CD14-positive monocyte (primary cell): ENCODE data around the gene ROCK1. TPM values are rescaled to one million over a fixed set of nuclear protein-coding genes. Genes with fewer than 3 reads are reported as not detected.

Experiments
- DNase-seq, 3 donors: peaks; one replicate each; pipeline ENCODE4 v3.0.0-alpha.2; 2011 to 2022
- H2AFZ ChIP-seq: 2 replicates; pipeline ENCODE4 v1.6.0; 2012; ENCODE audit warnings: mild to moderate bottlenecking, low read depth, low read length, inconsistent platforms; ENCODE audit not compliant: insufficient read depth, poor library complexity, severe bottlenecking
- H3K27ac ChIP-seq, 2 donors: 1 replicate in 1 of 2; 2 replicates in 1 of 2; pipeline ENCODE4 v1.5.1; 2012 to 2013; ENCODE audit warnings: low read length in 2 of 2, control low read depth in 1 of 2, inconsistent platforms in 1 of 2, low read depth in 1 of 2, mild to moderate bottlenecking in 1 of 2
- H3K27me3 ChIP-seq, 2 donors: one replicate each; pipeline versions ENCODE4 v1.6.0 to v1.6.1; 2011 to 2013; ENCODE audit warnings: low read length in 2 of 2; ENCODE audit not compliant: control insufficient read depth in 2 of 2, insufficient read depth in 2 of 2
- H3K36me3 ChIP-seq, 2 donors: replicated peaks in 1 of 2; 1 replicate in 1 of 2; 2 replicates in 1 of 2; pipeline versions ENCODE4 v1.5.1 to v1.6.1; 2012 to 2013; ENCODE audit warnings: low read length in 2 of 2, control low read depth in 1 of 2, inconsistent platforms in 1 of 2, mild to moderate bottlenecking in 1 of 2; ENCODE audit not compliant: insufficient read depth in 2 of 2, control insufficient read depth in 1 of 2
- H3K4me1 ChIP-seq, 2 donors: 1 replicate in 1 of 2; 2 replicates in 1 of 2; pipeline versions ENCODE4 v1.5.1 to v1.6.1; 2012 to 2013; ENCODE audit warnings: low read length in 2 of 2, control low read depth in 1 of 2, inconsistent platforms in 1 of 2, mild to moderate bottlenecking in 1 of 2, moderate library complexity in 1 of 2; ENCODE audit not compliant: insufficient read depth in 2 of 2, control insufficient read depth in 1 of 2
- H3K4me2 ChIP-seq: replicated peaks from 2 replicates; pipeline ENCODE3; 2012; ENCODE audit warnings: low read length, moderate library complexity, mild to moderate bottlenecking; ENCODE audit not compliant: poor library complexity, severe bottlenecking; ENCODE audit errors: extremely low read depth
- H3K4me3 ChIP-seq, 3 experiments: fragments of 200-600 bp in 1 of 3; sonication (generic) in 1 of 3; replicated peaks in 1 of 3; 1 replicate in 2 of 3; 2 replicates in 1 of 3; pipeline ENCODE4 v1.5.1; 2011 to 2013; ENCODE audit warnings: low read length in 3 of 3, mild to moderate bottlenecking in 3 of 3, control low read depth in 2 of 3, low read depth in 2 of 3, inconsistent platforms in 1 of 3, moderate library complexity in 1 of 3
- H3K79me2 ChIP-seq: 2 replicates; pipeline ENCODE4 v1.6.0; 2012; ENCODE audit warnings: mild to moderate bottlenecking, control low read depth, inconsistent platforms, low read length, moderate library complexity; ENCODE audit not compliant: insufficient read depth
- H3K9ac ChIP-seq: 2 replicates; pipeline ENCODE4 v1.6.0; 2017; ENCODE audit warnings: low read length, mild to moderate bottlenecking; ENCODE audit not compliant: insufficient read depth, poor library complexity, severe bottlenecking
- H3K9me3 ChIP-seq, 2 donors: replicated peaks in 1 of 2; 1 replicate in 1 of 2; 2 replicates in 1 of 2; pipeline versions ENCODE4 v1.5.1 to v1.6.1; 2012 to 2013; ENCODE audit warnings: low read length in 2 of 2, control low read depth in 1 of 2; ENCODE audit not compliant: control insufficient read depth in 1 of 2, insufficient read depth in 1 of 2
- H4K20me1 ChIP-seq: 2 replicates; pipeline ENCODE4 v1.6.0; 2012; ENCODE audit warnings: mild to moderate bottlenecking, low read length, control low read depth, moderate library complexity; ENCODE audit not compliant: insufficient read depth
- H3K27ac Mint-ChIP-seq, 7 donors: one replicate each; pipeline ENCODE4 v1.8.0; 2020; ENCODE audit warnings: mild to moderate bottlenecking in 7 of 7, mixed read lengths in 7 of 7, moderate library complexity in 6 of 7, inconsistent platforms in 2 of 7
- H3K27me3 Mint-ChIP-seq, 3 donors: one replicate each; pipeline ENCODE4 v1.8.0; 2021 to 2022; ENCODE audit warnings: low read depth in 3 of 3, mild to moderate bottlenecking in 3 of 3, mixed read lengths in 3 of 3, moderate library complexity in 3 of 3, inconsistent platforms in 1 of 3
- H3K36me3 Mint-ChIP-seq, 2 donors: one replicate each; pipeline ENCODE4 v1.8.0; 2020; ENCODE audit warnings: mixed read lengths in 2 of 2, inconsistent platforms in 1 of 2, mild to moderate bottlenecking in 1 of 2
- H3K4me1 Mint-ChIP-seq: one replicate; pipeline ENCODE4 v1.8.0; 2020; ENCODE audit warnings: mild to moderate bottlenecking, mixed read lengths
- H3K4me3 Mint-ChIP-seq, 2 donors: one replicate each; pipeline ENCODE4 v1.8.0; 2020; ENCODE audit warnings: mild to moderate bottlenecking in 2 of 2, mixed read lengths in 2 of 2, moderate library complexity in 1 of 2
- H3K9me3 Mint-ChIP-seq, 7 donors: one replicate each; pipeline ENCODE4 v1.8.0; 2020 to 2022; ENCODE audit warnings: mixed read lengths in 7 of 7, mild to moderate bottlenecking in 6 of 7, moderate library complexity in 6 of 7, inconsistent platforms in 2 of 7
- WGBS: methylation state at CpG from one replicate; pipeline ENCODE4 v1.1.5; 2013; ENCODE audit warnings: missing lambda C conversion rate; ENCODE audit not compliant: insufficient coverage; 5-methylcytosine and 5-hydroxymethylcytosine counted together
- intact Hi-C, 2 donors: fragments of 100-400 bp; cut with micrococcal nuclease; formaldehyde crosslinking; loops; one replicate each; pipeline versions ENCODE4 v1.15.0 to v1.15.1; 2023
- polyA plus RNA-seq, 3 donors: library from polyadenylated mRNA; depleted of rRNA in 1 of 3; unstranded in 2 of 3; stranded (reverse) in 1 of 3; fragments of 300-500 nt in 2 of 3; fragments of >200 nt in 1 of 3; fragmentation: Illumina TruSeq in 2 of 3; gene quantifications; 1 replicate in 2 of 3; 2 replicates in 1 of 3; pipeline ENCODE4 v1.2.3, GENCODE V29; 2012 to 2021
- TF ChIP-seq, protein P1 (sequence below): fragments of 200-600 bp; IDR thresholded peaks from one replicate; pipeline ENCODE4 v1.8.0; 2022; ENCODE audit warnings: antibody characterized with exemption, mild to moderate bottlenecking

Gene ROCK1
- polyA plus RNA-seq, 3 donors: 10.2 to 35.3 (median 20.3) TPM

DNA sequence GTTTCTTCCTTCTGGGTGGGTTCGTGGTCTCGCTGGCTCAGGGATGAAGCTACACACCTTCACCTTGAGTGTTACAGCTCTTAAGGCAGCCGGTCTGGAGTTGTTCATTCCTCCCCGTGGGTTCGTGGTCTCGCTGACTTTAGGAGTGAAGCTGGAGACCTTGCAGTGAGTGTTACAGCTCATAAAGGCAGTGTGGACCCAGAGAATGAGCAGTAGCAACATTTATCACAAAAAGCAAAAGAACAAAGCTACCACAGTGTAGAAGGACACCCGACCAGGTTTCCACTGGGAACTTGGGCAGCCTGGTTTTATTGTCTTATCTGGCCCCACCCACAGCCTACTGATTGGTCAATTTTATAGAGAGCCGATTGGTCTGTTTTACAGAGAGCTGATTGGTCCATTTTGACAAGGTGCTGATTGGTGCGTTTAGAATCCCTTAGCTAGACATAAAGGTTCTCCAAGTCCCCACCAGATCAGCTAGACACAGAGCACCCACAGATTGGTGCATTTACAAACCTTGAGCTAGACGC, 20.1 kb upstream of the ROCK1 start:
- Mint-ChIP-seq H3K9me3 (peaks cover 0 to 5% (median 0%) of the 10 kb centered on the region in 7 donors), H3K27me3 (peaks cover 0 to 2% (median 0%) of the 10 kb centered on the region in 3 donors), H3K27ac (peak overlapping the region in 1 of 7 donors; percentile 47), H3K4me3 (no peak overlapping the region), H3K4me1 (peaks cover 4% of the 10 kb centered on the region), H3K36me3 (no peaks in the 10 kb centered on the region)
- TF ChIP-seq, protein P1, sequence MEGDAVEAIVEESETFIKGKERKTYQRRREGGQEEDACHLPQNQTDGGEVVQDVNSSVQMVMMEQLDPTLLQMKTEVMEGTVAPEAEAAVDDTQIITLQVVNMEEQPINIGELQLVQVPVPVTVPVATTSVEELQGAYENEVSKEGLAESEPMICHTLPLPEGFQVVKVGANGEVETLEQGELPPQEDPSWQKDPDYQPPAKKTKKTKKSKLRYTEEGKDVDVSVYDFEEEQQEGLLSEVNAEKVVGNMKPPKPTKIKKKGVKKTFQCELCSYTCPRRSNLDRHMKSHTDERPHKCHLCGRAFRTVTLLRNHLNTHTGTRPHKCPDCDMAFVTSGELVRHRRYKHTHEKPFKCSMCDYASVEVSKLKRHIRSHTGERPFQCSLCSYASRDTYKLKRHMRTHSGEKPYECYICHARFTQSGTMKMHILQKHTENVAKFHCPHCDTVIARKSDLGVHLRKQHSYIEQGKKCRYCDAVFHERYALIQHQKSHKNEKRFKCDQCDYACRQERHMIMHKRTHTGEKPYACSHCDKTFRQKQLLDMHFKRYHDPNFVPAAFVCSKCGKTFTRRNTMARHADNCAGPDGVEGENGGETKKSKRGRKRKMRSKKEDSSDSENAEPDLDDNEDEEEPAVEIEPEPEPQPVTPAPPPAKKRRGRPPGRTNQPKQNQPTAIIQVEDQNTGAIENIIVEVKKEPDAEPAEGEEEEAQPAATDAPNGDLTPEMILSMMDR: no peak
- no peak overlapping the region for H3K27ac ChIP-seq
- H3K79me2 ChIP-seq: no peaks in the 10 kb centered on the region
- intact Hi-C loops: no loop called here
- H3K36me3 ChIP-seq: no peaks in the 10 kb centered on the region
- no peaks in the 10 kb centered on the region for H4K20me1 ChIP-seq
- no peak for DNase-seq
- WGBS: 100% methylated on average over 4 of the region's 10 CpGs
- H3K9ac ChIP-seq: no peak overlapping the region
- no peaks in the 10 kb centered on the region for H3K9me3 ChIP-seq
- no peak overlapping the region for H3K4me3 ChIP-seq
- peaks cover 3 to 7% of the 10 kb centered on the region in 2 donors for H3K4me1 ChIP-seq
- H3K27me3 ChIP-seq: no peaks in the 10 kb centered on the region
- no peak overlapping the region for H3K4me2 ChIP-seq
- H2AFZ ChIP-seq: no peak overlapping the region

DNA sequence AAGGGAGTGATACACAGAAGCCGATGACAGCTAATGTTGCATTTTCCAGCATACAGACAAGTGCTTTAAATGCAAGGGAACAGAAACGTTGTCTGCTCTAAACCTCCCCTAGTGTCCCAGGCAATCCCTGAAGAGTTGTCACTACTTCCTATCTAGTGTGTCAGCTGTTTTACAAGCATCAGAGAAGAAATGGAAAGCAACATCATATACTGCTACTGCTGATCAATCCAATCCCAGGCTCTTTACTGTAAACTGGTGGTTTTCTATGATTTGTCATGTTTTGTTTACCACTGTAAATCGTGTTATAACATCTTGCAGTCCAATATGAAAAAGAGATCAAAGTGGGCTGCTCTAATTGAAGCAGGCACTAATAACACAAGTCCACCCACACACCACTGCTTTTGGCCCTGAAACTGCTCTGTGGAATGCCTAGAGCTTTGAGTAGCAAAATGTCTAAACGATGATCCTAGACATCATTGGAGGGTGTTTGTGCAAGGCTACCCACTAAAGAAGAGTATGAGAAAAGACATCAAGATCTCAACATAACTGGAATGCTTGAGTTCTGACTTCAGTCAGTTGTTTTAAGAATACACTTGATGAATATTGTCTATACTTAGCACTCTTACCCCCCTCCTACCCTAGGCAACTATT, 18.1 kb upstream of the ROCK1 start:
- Histone ChIP-seq H3K9ac (no peak overlapping the region), H3K4me1 (peaks cover 0 to 2% of the 10 kb centered on the region in 2 donors), H3K9me3 (no peaks in the 10 kb centered on the region), H2AFZ (no peak overlapping the region), H3K27me3 (no peaks in the 10 kb centered on the region), H3K79me2 (no peaks in the 10 kb centered on the region), H3K4me3 (no peak overlapping the region), H3K4me2 (no peak overlapping the region), H3K27ac (no peak overlapping the region), H4K20me1 (no peaks in the 10 kb centered on the region), H3K36me3 (no peaks in the 10 kb centered on the region)
- intact Hi-C loops: no loop called here
- no peak overlapping the region for H3K4me3 Mint-ChIP-seq
- no peaks in the 10 kb centered on the region for H3K4me1 Mint-ChIP-seq
- no CpG with 5 or more reads among the region's 4 CpGs for WGBS
- TF ChIP-seq, protein P1: no peak
- DNase-seq: no peak
- H3K27ac Mint-ChIP-seq: no peak overlapping the region
- no peaks in the 10 kb centered on the region for H3K36me3 Mint-ChIP-seq
- peaks cover 0 to 5% (median 0%) of the 10 kb centered on the region in 7 donors for H3K9me3 Mint-ChIP-seq
- peaks cover 0 to 4% (median 1%) of the 10 kb centered on the region in 3 donors for H3K27me3 Mint-ChIP-seq
